SU-DHL-6 (cell line): ENCODE data around the gene PADI4.

Experiments
- H2AFZ ChIP-seq: fragments of 200-600 bp; sonication (generic); 2 replicates; pipeline ENCODE4 v1.6.1; 2014; ENCODE audit warnings: low read depth, mild to moderate bottlenecking, moderate library complexity, mixed read lengths, antibody characterized with exemption, low read length; ENCODE audit not compliant: severe bottlenecking
- H3F3A ChIP-seq: fragments of 200-600 bp; shearing (Covaris generic); 2 replicates; pipeline ENCODE4 v1.6.0; 2016; ENCODE audit warnings: antibody characterized with exemption, mild to moderate bottlenecking; ENCODE audit not compliant: insufficient read depth
- H3K27ac ChIP-seq: fragments of 200-600 bp; sonication (generic); 2 replicates; pipeline ENCODE4 v1.5.1; 2016; ENCODE audit warnings: low read depth, mild to moderate bottlenecking, low read length, moderate library complexity, mixed read lengths
- H3K27me3 ChIP-seq: fragments of 200-600 bp; sonication (generic), shearing (Covaris generic); 2 replicates; pipeline ENCODE4 v1.6.0; 2014; ENCODE audit warnings: mild to moderate bottlenecking, low read length
- H3K36me3 ChIP-seq: fragments of 200-600 bp; sonication (generic); 2 replicates; pipeline ENCODE4 v1.6.1; 2014; ENCODE audit warnings: mild to moderate bottlenecking, low read length, mixed read lengths
- H3K4me2 ChIP-seq: fragments of 300-600, 200-600 bp; shearing (Covaris generic), sonication (generic); 2 replicates; pipeline ENCODE4 v1.6.0; 2014; ENCODE audit warnings: low read length, low read depth, mild to moderate bottlenecking; ENCODE audit not compliant: poor library complexity, severe bottlenecking
- H3K4me3 ChIP-seq: fragments of 200-600 bp; sonication (generic); 2 replicates; pipeline ENCODE4 v1.5.1; 2014; ENCODE audit warnings: antibody characterized with exemption, low read length, mild to moderate bottlenecking, mixed read lengths; ENCODE audit not compliant: insufficient read depth, poor library complexity, severe bottlenecking
- H3K79me2 ChIP-seq: fragments of 200-600 bp; sonication (generic); 2 replicates; pipeline ENCODE4 v1.6.1; 2014; ENCODE audit warnings: mild to moderate bottlenecking, low read length, moderate library complexity; ENCODE audit not compliant: insufficient read depth
- H3K9ac ChIP-seq: fragments of 200-600 bp; sonication (generic); 2 replicates; pipeline ENCODE4 v1.7.0; 2014; ENCODE audit warnings: mild to moderate bottlenecking, low read length
- H3K9me2 ChIP-seq: fragments of 200-600 bp; sonication (generic); replicated peaks from 2 replicates; pipeline ENCODE4 v1.6.1; 2014; ENCODE audit warnings: low read length; ENCODE audit not compliant: insufficient read depth
- H3K9me3 ChIP-seq: fragments of 200-600 bp; sonication (generic); 2 replicates; pipeline ENCODE4 v1.6.1; 2014; ENCODE audit warnings: low read length, mixed read lengths; ENCODE audit not compliant: insufficient read depth
- H4K20me1 ChIP-seq: fragments of 200-600 bp; sonication (generic); 2 replicates; pipeline ENCODE4 v1.6.1; 2014; ENCODE audit warnings: low read depth, mild to moderate bottlenecking, antibody characterized with exemption, low read length, moderate library complexity, mixed read lengths
- EZH2phosphoT487 ChIP-seq: fragments of 200-600 bp; sonication (generic), shearing (Covaris generic); conservative IDR thresholded peaks from 2 replicates; pipeline ENCODE4 v1.6.1; 2018; ENCODE audit warnings: mild to moderate bottlenecking, antibody characterized with exemption, low read length, moderate library complexity, mixed read lengths
- TF ChIP-seq, protein P1 (sequence below): fragments of 200-600 bp; sonication (generic); IDR thresholded peaks from one replicate; pipeline ENCODE4 v1.5.1; 2017; ENCODE audit warnings: antibody characterized with exemption, mild to moderate bottlenecking, low read length, moderate library complexity; ENCODE audit not compliant: insufficient read depth, poor library complexity, severe bottlenecking

PADI4 gene

DNA sequence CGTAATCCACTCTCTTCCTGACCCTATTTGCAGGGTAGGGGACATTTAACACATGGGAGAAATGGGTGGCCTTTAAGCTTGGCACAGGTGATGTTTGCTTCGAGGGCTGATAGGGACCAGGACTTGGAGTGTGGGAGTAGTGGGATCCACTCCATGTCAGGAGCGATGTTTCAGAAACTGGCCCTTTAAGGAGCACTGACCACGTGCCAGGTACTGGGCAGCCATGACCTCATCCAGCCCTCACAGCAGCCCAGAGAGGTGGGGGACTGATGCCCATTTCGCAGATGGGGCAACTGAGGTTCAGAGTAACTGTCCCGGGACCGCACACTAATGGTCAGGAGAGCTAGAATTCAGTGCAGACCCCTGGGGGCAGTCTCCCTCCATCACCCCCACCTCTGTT lies 47.7 kb upstream of the PADI4 start:
- Histone ChIP-seq H3K9me2 (no peaks in the 10 kb centered on the region), H2AFZ (no peak overlapping the region), H3F3A (no peaks in the 10 kb centered on the region), H3K9ac (no peak overlapping the region), H3K27me3 (no peaks in the 10 kb centered on the region), H3K4me3 (no peak overlapping the region), H3K9me3 (no peaks in the 10 kb centered on the region), H3K36me3 (no peaks in the 10 kb centered on the region), H3K27ac (no peak overlapping the region), H4K20me1 (no peaks in the 10 kb centered on the region), H3K4me2 (no peak overlapping the region), H3K79me2 (no peaks in the 10 kb centered on the region)
- TF ChIP-seq, protein P1, sequence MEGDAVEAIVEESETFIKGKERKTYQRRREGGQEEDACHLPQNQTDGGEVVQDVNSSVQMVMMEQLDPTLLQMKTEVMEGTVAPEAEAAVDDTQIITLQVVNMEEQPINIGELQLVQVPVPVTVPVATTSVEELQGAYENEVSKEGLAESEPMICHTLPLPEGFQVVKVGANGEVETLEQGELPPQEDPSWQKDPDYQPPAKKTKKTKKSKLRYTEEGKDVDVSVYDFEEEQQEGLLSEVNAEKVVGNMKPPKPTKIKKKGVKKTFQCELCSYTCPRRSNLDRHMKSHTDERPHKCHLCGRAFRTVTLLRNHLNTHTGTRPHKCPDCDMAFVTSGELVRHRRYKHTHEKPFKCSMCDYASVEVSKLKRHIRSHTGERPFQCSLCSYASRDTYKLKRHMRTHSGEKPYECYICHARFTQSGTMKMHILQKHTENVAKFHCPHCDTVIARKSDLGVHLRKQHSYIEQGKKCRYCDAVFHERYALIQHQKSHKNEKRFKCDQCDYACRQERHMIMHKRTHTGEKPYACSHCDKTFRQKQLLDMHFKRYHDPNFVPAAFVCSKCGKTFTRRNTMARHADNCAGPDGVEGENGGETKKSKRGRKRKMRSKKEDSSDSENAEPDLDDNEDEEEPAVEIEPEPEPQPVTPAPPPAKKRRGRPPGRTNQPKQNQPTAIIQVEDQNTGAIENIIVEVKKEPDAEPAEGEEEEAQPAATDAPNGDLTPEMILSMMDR: no peak
- no peak for TF ChIP-seq EZH2phosphoT487

GRCh38 chr1:17260738-17261137 lies 47.3 kb upstream of the PADI4 start:
- Histone ChIP-seq H3K4me3 (no peak overlapping the region), H3K4me2 (no peak overlapping the region), H4K20me1 (no peaks in the 10 kb centered on the region), H3K36me3 (no peaks in the 10 kb centered on the region), H3K9me3 (no peaks in the 10 kb centered on the region), H3K79me2 (no peaks in the 10 kb centered on the region), H3K27ac (no peak overlapping the region), H3K27me3 (no peaks in the 10 kb centered on the region), H3K9me2 (no peaks in the 10 kb centered on the region), H3F3A (no peaks in the 10 kb centered on the region), H2AFZ (no peak overlapping the region), H3K9ac (no peak overlapping the region)
- TF ChIP-seq, protein P1: no peak
- TF ChIP-seq EZH2phosphoT487: no peak

DNA sequence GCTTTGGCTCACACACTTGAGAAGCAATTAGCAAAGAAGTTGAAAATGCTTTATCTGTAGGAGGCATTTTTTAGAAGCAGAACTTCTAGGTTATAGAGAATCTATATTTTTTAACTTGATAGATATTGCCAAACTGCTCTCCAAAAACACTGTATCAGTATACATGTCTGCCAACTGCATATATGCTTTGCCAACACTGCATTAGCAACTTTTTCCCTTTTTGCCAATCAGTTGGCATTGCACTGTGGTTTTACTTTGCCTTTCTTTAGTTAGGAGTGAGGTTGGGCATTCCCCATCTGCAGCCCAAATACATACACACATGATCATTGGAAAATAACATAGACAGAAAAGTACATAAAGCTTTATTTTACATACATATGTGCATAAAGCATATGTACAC lies 44.1 kb upstream of the PADI4 start:
- no peaks in the 10 kb centered on the region for H3K79me2 ChIP-seq
- H3K27ac ChIP-seq: no peak overlapping the region
- TF ChIP-seq, protein P1: no peak
- TF ChIP-seq EZH2phosphoT487: no peak
- no peak overlapping the region for H3K4me2 ChIP-seq
- H3K9ac ChIP-seq: no peak overlapping the region
- H3K36me3 ChIP-seq: no peaks in the 10 kb centered on the region
- no peaks in the 10 kb centered on the region for H3K9me3 ChIP-seq
- no peaks in the 10 kb centered on the region for H4K20me1 ChIP-seq
- H3K9me2 ChIP-seq: no peaks in the 10 kb centered on the region
- no peak overlapping the region for H3K4me3 ChIP-seq
- H2AFZ ChIP-seq: no peak overlapping the region
- no peaks in the 10 kb centered on the region for H3F3A ChIP-seq
- no peaks in the 10 kb centered on the region for H3K27me3 ChIP-seq

DNA sequence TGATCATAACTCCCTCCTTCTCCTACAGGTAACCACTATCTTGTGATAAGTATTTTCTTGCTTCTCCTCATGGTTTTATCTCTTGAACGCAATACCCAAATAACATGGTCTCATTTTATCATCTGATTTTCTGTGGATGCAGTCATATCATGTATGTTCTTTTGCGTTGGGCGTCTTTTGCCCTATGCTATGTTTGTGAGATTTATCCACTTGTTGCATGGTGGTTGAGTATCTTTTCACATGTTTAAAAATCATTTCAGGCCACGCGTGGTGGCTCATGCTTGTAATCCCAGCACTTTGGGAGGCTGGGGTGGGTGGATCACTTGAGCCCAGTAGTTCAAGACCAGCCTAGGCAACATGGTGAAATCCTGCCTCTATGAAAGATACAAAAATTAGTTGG lies 43.5 kb upstream of the PADI4 start:
- Histone ChIP-seq H2AFZ (no peak overlapping the region), H3K27me3 (no peaks in the 10 kb centered on the region), H3K4me3 (no peak overlapping the region), H3K9me2 (no peaks in the 10 kb centered on the region), H3F3A (no peaks in the 10 kb centered on the region), H3K36me3 (no peaks in the 10 kb centered on the region), H3K4me2 (no peak overlapping the region), H3K27ac (no peak overlapping the region), H3K9ac (no peak overlapping the region), H4K20me1 (no peaks in the 10 kb centered on the region), H3K9me3 (no peaks in the 10 kb centered on the region), H3K79me2 (no peaks in the 10 kb centered on the region)
- TF ChIP-seq, protein P1: no peak
- no peak for TF ChIP-seq EZH2phosphoT487
